DMS53 (cell line): ENCODE measurements around the gene BPHL.
"Not testable (repeated sequence)": the region's sequence is repeated elsewhere in the genome, so short reads cannot be mapped to it uniquely, and the experiment has no call there.

Experiments used
- DNase-seq: peaks from one replicate; lab custom pipeline; 2025; lab: John Stamatoyannopoulos, UW

Gene BPHL

GRCh38 chr6:3118353-3119039 is at the start of gene BPHL:
BPHL (plus strand) TSS chr6:3118711; CDS start chr6:3118741, 30 bp downstream.
- DNase-seq = peak; percentile 98

- DNase-seq = no peak
Observed at GRCh38 chr6:3071568-3071967, 46.9 kb upstream of the BPHL start.

- DNase-seq = no peak
Observed at GRCh38 chr6:3072798-3073197, 45.7 kb upstream of the BPHL start.

DNA sequence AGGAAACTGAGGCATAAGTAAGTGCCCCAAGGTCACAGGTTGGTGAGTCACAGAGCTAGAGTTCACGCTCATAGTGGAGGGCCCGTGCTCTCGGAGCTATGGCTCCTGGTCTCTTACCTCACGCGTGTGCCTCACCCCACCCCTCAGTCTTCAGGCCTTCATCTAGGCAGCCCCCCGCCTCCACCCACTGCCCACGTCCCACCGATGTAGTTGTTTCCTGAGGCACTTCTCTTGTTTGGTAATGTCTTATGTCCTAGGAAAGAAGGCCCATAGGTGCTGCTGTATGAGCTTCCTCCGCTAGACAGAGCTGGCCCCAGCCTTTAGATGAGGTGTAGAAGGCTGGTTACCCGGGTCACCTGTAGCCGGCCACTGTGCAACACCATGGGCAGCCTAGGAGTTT is 45.1 kb upstream of the BPHL start:
- DNase-seq = no peak

- no peak for DNase-seq
Observed at GRCh38 chr6:3075772-3076113, 42.8 kb upstream of the BPHL start.

GRCh38 chr6:3076320-3076719 is 42.2 kb upstream of the BPHL start:
- DNase-seq = no peak

- DNase-seq = no peak
Observed at GRCh38 chr6:3077430-3077829, 41.1 kb upstream of the BPHL start.

GRCh38 chr6:3078952-3079351 is 39.6 kb upstream of the BPHL start:
- not testable (repeated sequence) for DNase-seq

DNA sequence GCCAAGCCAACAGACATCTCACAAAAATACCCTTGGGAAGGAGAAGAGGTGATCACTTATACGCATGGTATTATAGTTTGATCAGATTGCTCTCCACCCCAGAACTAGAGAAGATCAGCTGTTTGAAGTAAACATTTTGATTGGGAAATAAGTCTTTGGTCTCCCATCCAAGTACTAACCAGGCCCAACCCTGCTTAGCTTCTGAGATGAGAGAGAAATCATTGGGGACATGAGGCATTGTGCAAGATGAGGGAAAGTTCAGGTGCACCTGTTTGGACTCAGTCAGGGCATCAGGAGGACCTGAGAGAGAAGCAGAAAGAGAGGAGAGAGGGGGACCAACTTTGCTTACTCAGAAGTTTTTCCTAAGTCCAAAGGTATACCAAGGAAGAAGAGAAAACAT is 38.8 kb upstream of the BPHL start:
- peak; percentile 10 for DNase-seq

GRCh38 chr6:3081960-3082359 is 36.6 kb upstream of the BPHL start:
- no peak for DNase-seq

GRCh38 chr6:3085074-3085473 is 33.4 kb upstream of the BPHL start:
- DNase-seq = no peak

GRCh38 chr6:3086282-3086946 is 32.1 kb upstream of the BPHL start:
- DNase-seq = no peak

- DNase-seq = no peak
Observed at GRCh38 chr6:3088446-3088845, 30.1 kb upstream of the BPHL start.

- DNase-seq = no peak
Observed at GRCh38 chr6:3088968-3089367, 29.5 kb upstream of the BPHL start.

DNA sequence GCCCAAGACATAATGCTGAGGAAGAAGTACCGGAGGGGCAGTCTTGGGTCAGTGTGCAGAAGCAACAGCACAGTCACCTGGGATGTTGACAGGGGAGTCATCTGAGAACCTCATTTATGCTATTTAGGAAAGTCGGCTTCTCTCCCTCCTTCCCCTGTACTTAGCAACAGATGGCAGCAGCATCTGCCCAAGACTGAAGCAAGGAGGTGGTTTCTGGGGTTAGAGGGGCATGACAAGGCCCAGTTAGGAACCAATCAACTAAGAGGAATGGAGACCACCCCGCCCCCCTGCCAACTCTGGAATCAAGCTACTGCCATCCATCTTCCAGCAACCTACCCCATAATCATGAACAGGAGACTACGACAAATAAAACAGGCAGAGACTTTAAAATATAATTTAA is 28.5 kb upstream of the BPHL start:
- no peak for DNase-seq

DNA sequence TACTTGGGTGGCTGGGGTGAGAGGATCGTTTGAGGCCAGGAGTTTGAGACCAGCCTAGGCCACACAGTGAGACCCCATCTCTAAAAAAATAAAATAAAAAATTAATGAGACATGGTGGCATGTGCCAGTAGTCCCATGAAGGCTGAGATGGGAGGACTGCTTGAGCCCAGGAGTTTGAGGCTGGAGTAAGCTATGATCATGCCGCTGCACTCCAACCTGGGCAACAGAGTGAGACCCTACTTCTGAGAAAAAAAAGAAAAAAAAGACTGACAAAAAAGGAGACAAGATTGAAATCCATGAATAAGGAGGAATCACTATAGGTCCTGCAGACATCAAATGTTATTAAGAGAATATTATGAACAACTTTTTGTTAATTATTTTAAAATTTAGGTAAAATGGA is 23.7 kb upstream of the BPHL start:
- DNase-seq = no peak

DNA sequence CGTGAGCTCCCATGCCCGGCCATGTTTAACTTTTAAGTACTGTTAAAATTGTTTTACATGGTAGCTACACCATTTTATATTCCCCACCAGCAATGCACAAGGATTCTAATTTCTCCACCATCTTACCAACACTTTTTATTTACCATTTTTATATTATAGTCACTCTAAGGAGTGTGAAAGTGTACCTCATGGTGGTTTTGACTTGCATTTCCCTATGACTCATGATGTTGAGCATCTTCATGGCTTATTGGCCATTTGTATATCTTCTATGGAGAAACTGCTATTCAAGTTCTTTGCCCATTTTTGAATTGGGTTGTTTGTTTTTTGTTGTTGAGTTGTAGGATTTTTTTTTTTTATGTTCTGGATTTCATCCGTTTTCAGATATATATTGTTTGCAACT is 15.6 kb upstream of the BPHL start:
- no peak for DNase-seq

DNA sequence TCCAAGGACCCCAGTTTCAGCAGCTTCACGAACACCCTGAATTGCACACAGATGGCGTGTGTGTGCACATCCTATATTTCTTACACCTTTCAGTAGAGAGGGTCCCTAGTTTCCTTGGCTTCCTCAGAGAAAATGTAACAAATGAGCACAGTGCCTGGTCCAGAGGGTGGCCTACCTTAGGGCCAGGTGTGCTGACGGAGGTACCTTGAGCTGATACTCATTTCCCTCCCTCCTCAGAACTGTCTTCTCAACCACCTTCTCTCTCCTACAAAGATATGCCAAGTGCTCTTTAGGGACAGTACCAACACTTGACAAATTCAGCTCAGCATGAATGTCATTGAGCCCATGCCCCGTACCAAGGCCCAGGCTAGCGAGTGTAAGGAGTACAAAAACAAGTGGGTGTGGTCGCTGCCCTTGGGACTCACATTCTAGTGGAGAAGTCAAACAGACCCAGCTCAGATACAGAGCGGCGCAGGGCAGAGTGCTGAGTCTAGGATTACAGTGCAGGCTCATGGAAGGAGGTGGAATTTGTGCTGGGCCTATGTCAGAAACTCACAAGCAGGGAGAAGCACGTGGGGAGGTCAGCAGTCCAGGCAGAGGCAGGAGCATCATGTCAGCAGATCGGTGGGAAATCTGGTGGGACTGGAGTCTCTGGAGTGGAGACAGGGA is 9.6 kb upstream of the BPHL start:
- no peak for DNase-seq

DNA sequence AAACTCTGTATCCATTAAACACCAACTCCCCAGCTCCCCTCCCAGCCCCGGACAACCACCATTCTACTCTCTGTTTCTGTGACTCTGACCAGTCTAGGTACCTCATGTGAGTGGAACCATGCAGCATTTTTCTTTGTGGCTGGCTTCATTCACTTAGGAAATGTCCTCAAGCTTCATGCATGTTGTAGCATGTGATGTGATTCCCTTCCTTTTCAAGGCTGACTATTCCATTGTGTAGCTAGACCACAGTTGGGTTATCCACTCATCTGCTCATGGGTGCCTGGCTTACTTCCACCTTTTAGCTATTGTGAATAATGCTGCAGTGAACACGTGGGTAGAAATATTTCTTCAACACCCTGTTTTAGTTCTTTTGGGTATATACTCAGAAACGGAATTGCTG is 8.8 kb upstream of the BPHL start:
- DNase-seq = no peak

- no peak for DNase-seq
Observed at GRCh38 chr6:3114377-3114776, 4.1 kb upstream of the BPHL start.

DNA sequence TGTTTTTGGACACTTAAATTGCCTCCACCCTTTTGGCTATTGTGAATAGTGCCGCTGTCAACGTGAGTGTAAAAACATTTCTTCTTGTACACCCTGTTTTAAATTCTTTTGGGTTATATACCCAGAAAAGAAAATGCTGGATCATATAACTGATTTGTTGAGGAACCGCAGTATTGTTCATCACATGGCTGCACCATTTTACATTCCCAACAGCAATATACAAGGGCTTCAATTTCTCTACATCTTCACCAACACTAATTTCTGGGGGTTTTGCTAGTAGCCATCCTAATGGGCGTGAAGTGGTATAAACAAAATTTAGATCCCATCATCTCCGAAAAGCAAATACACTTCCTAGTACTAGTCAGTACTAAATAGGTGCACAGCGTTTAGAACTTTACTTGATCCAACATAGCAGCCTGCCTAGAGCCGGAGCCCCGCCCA is 579 bp upstream of the BPHL start:
- peak; percentile 48 for DNase-seq

- DNase-seq = peak; percentile 68
Observed at GRCh38 chr6:3119040-3119723, 671 bp downstream of the BPHL start.

GRCh38 chr6:3120765-3121089 is 2.2 kb downstream of the BPHL start:
- peak; percentile 22 for DNase-seq
